ENCODE data around the gene MEG3.

MEG3 gene

DNA sequence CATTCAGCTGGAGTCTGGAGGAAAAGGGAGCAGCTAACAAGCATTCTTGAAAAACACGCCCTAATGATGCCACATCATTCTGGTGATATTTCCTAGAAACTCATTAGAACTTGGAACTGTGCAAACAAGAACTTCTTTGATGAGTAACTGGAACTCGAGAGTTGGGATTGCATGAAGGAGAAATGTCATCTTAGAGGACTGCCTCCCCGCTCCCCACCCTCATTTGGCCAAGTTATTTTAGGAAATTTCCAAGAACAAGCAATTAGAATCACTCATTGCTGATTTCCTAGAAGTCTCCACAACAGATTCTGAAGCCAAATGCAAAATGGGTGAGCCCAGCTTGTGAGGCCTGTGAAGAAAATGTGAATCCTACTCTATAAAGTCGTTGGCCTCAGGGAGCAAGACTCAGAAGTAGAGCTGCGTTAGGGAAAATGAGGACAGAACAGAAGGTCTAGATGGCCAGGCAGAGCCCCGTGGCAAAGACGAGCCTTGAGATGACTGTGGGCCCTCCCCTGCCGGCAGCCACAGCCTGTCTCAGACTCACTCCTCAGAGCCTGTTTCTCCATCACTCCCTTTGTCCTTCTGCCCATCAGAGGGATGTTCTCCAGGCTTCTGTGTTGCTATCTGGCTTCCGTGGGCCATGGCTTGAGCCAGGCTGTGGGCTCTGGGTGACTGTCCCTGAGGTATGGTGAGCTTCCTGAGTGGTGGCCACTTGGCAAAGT, 39.2 kb downstream of the MEG3 start:
- DNase-seq (ENCODE audit: low spot score), result no peak

DNA sequence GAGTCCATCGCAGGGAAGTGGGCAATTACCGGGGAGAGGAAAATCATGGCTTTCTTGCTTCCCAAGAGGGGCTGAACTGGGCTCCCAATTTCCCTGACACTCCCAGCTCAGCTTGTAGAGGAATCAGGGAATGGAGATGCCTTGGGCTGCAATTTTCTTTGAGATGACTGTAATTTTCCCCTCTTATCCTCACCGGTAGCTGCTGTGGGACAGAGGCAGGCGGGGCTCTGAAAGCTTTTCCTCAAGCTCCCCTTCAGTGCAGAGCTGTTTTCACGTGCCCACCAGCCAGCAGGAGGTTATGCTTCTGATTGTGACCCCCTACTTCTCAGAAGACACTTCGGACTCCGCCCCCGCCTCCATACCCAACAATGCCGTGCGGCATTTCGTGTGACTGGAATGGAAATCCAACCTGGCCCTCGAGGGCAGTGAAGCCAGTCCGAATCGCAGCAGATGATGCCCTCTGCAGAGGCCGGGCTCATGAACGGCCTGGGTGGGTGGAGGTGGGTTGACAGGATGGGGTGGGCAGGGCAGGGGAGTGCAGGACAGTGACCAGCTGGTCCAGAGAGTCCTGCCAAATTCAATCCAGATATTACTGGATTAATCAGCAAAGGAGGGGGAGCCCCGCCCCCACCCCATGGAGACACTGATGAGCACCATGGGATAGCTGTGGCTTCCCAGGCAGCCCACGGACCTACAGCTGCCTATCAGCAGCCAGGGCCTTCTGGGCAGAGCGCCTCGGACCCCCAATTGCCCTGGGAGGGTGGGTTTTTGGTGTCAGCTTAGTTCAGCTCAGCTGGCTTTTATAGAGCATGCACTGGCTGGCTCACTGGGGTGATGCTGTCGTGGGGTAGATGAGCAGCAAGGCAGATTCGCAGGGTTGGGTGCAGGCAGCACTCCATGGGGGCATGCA, 40.0 kb downstream of the MEG3 start:
- DNase-seq (ENCODE audit: low spot score), result no peak

DNA sequence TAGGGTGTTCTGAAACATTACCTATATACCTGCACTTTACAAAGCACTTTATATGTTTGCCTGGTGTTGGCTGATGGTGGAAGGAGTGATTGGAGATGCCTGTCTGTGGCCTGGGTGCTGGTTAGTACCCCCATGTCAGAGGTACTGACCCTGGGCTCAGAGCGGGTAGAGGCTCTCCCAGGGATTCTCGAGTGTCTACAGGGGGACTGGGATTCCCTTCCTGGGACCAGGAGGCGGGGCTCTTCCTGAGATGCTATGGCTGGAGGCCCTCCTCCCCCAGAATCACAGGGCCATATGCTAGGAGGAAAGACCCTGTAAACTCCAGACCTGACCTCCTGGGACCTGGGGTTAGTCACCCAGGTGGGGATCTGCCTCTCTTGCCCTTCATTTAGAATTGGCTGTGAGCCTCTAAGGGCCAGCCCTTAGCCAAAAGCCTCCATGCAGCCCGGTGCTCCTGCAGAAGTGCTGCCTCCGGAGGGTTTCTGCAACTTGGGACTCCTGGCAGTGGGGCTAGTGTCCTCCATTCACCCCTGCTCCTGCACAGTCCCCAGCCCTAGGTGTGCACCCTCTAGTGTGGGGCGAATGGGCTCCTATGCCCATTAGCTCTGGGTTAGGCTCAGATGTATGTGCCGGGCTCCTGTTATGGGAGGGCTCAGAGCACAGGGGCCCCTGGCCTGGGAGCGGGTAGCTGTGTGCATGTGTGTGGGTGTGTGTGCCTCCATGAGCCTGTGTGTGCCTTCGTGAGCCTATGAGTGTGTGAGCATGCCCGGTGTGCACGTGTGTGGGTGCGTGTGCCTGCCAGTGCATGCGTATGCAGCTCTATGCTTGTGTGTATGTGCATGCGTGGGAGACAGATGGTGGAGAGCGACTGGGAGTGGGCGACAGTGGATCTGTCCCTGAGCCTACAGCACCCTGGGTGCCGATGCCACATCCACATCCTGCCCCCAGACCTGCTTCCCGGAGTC, 41.0 kb downstream of the MEG3 start:
- DNase-seq (ENCODE audit: low spot score), result no peak

DNA sequence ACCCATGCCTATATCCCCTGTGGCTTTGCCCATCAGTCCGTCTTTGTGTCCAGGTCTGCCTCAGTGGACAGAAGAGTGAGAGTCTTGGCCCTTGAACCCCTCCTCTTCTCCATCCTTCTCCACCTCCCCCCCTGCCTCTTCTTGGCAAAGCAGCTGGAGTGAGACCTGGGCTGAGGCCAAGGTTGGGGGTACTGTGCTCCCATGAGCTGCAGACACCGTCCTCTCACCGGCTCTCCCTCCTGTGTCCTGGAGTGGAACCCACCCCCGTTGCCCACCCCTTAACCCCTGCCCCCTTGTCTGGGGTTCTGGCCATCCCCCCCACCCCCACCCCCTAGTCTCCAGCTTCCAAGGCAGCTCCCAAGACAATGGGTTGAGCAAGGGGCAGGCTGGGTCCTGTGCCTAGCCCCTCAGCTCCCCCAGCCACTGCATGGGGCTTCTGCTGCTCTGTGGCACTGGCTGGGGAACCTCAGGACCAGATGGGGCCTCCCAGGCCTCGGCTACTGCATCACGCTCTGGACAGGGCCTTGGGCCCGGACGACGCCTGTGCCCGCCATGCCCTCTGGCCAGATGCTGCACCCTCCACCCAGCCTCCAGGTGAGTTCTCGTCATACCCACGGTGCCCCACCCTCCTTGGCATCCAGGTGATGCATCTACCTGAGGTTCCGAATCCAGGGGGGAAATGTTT, 41.9 kb downstream of the MEG3 start:
- DNase-seq (ENCODE audit: low spot score), result no peak

DNA sequence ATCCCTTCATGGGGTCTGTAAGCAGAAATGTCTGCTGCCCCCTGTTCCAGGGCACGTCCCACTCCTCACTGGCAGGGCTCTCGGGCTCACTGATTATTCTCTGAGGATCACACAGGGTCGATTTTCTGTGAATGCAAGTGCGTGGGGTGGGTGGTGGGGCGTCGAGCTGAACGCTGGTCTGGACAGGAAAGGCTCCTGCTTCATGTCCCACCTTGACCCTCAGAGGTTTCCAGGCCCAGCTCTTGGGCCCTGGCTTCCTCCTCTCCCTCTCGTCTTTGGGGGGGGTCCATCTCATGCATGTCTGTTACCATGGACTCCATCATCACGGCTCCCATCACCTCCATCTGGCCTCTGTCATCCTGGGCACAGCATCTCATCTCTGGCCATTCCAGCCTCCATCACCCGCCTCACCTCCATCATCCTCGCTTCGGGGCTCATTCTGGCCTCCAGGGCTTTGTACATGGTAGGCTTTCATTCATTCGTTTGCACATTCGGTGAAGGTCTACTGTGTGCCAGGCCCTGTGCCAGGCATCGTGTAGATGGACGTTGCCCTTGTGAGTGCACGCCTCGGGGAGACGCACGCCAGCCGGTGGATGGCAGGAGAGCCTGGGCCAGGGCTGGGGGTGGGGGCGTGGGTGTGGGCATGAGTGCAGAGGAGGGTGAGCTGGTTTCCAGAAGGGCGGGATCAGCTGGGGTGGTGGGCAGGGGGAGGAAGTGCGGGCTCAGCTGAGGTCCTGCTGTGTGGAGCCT, 42.9 kb downstream of the MEG3 start:
- DNase-seq (ENCODE audit: low spot score), result no peak

DNA sequence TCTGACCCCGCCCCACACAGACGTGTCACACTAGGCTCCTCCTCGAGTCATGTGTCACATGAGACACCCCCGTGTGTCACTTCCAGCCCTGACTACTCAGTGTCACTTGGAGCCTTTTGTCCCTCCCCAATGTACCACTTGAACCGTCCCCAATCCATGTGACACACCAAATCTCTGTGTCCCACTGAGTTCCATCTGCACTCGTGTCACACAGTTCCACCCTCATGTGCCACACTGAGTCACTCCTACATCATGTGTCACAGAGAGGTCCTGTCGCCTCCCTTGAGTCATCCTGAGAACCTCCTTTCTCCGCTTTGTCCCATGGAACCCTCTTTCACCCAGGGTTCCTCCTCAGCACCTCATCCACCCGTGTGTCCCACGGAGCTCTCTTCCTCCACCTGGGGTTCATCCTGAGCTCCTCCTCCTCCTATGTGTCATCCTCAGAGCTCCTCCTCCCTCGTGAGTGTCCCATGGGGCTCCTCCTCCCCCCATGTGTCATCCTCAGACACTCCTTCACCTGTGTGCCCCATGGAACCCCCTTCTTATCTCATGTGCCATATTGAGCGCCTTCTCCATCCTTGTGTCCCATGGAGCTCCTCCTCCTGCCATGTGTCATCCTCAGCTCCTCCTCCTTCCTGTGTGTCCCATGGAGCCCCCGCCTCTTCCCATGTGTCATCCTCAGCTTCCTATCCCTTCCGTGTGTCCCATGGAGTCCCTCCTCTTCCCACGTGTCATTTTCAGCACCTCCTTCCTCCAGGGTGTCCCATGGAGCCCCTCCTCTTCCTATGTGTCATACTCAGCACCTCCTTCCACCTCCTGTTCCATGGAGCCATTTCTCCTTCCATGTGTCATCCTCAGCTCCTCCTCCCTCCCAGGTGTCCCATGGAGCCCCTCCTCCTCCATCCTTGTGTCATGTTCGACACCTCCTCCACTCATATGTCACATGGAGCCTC, 45.6 kb downstream of the MEG3 start:
- no peak for DNase-seq (ENCODE audit: low spot score)

DNA sequence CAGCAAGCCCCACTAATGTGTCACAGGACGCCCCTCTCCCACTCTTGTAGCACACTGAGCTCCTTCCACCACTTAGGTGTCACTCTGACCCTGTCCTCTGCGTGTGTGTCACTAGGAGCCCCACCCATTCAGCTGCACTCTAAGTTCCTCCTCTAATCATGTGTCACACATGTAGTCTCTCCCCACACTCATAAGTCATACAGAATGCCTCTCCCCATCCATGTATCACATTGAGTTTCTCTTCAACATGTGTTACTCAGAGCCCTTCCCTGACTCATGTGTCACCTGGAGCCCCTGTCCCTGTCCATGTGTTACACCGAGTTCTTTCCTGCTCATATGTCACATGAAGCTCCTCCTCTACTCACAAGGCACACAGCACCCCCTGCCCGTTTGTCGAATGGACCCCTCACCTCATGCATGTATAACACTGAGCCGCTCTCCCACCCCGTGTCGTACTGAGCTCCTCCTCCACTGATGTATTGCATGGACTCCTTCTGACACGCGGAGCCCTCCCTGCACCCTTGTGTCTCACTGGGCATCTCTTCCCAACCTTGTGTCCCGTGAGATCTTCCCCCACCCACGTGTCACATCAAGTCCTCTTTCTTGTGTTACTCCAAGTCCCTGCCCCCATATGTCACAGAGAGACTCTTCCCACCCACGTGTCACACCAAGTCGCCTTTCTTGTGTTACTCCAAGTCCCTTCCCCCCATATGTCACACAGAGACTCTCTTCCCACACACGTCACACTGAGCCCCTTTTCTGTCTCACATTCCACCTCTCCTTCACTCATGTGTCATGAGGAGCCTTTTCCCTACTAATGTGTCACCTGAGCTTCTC, 46.6 kb downstream of the MEG3 start:
- DNase-seq (ENCODE audit: low spot score), result no peak

DNA sequence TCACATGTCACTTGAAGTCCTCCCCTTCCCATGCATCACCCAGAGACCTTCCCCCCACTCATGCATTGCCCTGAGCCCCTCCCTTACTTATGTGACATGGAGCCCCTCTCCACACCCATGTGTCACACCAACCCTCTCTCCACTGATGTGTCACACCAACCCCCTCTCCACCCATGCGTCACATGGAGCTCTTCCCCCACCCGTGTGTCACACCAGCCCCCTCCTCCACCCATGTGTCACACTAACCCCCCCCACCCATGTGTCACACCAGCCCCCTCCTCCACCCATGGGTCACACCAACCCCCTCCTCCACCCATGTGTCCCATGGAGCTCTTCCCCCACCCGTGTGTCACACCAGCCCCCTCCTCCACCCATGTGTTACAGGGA, 47.2 kb downstream of the MEG3 start:
- DNase-seq (ENCODE audit: low spot score), result no peak

DNA sequence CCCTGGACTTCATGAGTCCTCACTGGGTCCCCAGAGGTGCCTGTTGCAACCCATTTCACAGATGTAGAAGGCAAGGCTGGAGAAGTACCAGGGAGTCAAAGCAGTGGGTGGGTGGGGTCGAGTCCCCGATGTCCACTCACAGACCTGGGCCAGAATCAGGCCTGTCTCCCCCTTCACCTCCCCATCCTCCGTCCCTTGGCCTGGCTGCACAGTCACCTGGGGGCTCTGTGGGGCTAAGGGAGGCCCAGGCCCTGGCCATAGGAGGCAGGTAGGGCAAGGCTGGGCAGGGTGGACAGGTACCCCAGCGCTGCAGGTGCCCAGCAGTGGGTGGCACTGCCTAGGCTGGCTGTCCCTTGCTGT, 48.1 kb downstream of the MEG3 start:
- DNase-seq (ENCODE audit: low spot score), result no peak

DNA sequence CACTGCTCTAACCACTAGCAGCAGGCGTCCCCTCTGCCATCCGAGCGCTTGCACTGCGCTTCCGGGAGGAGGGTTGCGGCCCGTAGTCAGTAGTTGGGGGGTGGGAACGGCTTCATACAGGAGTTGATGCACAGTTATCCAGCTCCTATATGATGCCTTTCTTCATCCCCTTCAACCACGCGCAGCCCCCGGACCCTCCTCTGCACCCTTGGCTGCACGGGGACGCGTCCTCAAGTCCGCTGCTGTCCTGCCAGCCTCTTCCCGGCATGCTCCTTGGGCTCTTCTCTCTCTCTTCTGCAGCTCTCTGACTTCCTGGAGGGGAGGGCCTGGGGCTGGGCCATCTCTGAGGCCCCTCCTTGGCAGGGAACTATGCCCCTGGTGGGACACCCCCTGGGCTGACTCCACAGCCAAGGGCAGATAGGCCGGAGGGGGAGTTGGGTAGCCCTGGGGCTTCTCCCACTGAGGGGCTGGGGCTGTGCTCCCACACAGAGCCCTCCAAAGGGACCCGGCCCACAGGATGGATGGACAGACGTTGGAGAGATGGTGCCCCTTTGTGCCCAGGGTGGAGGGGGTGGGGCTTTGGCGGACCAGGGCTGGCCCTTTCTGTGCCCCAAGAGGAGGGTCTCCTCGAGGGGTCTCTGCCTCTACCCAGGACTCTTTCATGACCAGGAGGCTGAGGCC, 48.6 kb downstream of the MEG3 start:
- DNase-seq (ENCODE audit: low spot score), result no peak

DNA sequence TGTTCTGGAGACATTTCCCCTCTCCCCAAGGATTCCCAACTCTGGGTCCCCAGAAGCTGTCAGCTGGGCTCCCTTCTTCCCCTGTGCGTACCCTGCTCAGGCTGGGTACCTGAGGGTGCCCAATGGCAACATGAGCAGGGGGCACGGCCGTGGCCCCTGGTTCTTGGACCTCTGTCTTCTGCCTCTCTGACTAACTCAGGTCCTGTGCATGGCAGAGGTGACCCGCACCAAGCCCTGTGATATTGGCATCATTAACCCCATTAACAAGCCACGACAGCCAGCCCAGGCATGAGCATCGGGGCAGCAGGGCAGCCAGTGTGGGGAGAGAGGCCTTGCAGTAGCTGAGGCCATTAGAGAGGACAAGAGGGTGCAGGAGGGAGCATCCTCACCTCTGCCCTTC, 49.2 kb downstream of the MEG3 start:
- no peak for DNase-seq (ENCODE audit: low spot score)

DNA sequence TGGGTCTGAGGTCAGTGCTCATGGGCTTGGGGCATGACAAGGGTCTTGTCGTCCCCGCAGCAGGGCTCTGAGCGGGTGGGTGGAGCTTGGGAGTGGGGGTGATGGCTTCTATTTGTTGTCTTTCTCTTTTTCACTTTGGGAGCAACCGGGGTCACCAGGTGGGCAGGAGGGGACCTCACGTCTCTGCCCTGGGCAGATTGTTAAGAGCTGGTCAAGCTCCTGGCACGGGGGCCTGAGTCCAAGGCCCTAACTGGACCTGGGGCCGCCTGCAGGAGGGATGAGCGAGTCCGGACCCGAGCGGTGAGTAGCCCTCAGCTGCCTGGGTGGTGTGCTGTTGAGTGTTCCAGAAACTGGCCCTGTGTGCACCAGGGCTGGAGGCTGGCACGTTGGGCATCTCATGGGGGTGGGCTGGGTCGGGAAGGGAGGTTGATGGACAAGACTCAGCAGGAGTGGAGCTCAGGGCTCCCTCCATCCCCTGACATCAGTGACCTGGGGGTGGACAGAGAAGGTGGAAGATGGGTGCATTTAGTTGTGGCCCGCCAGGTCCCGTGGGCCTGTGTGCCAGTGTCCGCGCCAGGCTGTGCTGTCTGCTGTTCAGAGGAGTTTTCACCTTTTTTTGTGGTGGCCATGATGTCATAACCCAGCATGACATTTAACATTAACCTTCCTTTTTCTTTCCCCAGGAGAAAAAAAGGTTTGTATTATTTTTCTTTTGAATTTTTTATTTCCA, 50.1 kb downstream of the MEG3 start:
- no peak for DNase-seq (ENCODE audit: low spot score)

DNA sequence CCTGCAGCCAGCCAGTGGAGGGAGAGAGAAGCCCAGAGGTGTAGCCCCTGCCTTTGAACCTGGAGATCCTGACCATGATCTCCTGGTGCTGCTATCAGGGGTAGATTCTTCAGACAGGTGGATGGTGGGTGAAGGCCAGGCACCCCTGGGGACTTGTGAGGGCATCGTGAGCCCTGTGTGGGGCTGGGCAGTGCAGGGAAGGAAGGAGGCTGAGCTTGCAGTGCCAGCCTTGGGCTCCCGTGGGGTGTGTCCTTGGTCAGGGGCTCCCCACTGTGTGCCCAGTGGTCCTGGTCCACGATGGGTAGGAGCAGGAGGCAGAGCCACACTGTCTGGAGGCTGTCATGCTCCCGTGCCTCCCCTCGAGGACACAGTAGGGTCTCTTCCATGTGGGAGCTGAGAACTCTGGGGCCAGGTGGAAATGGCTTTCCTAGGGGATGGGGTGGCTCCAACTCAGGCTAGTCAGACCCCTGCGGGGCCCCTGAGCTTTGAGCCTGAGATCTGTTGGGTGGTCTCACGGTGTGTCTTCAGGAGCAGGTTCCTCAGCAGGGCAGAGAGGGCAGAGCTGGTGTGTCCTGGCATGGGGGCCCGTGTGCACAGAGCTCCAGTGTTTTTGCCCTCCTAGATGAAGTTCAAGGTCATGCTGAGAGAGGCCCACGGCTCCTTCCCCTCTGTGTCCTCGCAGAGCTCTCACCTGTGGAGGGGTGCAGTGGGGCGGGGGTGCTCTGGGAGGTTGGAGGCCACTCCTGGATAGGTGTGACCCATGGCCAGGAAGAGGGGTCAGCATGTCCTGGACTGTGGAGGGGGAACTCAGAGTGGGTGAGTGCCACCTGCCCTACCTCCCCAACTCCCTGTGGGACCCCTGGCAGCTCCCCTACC, 52.6 kb downstream of the MEG3 start:
- no peak for DNase-seq (ENCODE audit: low spot score)

DNA sequence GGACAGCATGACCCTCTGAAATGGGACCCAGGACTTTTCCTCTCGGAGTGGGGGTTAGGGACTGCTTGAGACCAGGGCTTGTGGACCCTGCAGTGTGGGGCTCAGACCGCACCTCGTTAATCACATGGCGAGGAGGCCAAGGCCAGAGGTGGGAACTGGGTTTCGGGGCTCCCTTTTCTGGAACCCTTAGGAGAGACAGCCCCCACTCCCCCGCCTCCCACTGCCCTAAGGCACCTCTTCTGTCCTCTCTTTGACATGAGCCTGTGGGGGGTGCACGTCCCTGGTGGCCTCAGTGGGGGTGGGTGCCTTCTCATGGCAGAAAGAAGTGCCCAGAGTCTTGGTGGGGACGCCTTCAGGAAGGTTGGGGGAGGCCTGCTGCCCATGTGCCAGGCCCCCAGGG, 53.3 kb downstream of the MEG3 start:
- DNase-seq (ENCODE audit: low spot score), result no peak

DNA sequence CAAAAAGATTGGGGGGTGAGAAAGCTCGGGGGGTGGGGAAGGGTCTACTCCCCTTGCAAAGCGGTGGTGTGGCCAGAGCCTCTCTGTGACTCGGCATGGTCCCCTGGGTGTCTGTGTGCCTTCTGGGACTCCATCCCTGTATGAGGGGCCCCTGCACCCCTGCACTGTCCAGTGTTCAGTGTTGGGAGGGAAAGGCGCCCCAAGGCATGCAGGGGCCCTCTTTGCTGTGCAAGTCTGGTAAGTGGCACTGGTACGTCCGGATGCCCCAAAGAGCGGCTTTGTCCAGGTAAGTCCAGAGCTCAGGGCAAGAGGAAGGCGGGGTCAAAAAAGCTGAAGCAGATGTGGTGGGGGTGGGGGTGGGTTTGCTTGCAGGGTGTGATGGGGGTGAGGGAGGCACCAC, 53.9 kb downstream of the MEG3 start:
- no peak for DNase-seq (ENCODE audit: low spot score)

DNA sequence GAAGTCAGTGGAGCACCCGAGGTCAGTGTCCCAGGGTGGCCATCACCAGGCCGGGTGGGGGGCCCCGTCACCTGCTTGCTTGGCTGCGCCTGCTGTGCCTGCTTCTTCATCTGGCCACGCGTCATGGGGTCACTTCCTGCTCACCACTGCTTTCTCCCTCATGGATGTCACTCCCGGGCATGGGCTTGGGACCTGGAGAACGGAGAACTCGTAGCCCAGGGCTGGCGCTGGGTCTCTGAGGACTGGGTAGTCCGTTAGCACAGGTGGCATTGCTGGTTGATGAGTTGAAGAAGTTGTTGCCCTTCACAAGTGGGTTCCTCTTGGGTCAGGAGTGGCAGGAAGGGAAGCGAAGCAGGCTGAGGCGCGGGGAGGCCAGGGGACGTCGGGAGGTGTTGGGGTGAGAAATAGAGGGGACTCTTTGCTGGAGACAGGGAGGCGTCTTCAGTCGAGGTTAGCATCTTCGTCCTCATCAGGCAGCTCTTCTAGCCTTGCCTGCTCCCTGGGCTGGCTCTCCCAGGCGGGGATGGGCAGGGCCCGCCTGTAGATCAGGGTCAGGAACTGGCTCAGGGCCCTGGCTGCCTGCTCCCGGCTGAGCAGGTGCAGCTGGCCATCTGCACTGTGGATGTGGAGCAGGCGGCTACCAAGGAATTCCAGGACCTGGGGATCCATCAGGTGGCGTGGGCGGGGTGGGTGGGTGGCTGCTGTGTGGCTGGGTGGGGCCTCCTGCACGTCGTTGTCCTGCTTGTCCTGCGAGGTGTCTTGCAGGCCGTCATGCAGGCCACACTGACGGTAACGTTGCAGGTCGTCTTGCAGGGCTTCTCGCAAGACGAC, 54.6 kb downstream of the MEG3 start:
- DNase-seq (ENCODE audit: low spot score), result no peak
